Measurements from ENCODE around the gene NNAT.

Gene NNAT

DNA sequence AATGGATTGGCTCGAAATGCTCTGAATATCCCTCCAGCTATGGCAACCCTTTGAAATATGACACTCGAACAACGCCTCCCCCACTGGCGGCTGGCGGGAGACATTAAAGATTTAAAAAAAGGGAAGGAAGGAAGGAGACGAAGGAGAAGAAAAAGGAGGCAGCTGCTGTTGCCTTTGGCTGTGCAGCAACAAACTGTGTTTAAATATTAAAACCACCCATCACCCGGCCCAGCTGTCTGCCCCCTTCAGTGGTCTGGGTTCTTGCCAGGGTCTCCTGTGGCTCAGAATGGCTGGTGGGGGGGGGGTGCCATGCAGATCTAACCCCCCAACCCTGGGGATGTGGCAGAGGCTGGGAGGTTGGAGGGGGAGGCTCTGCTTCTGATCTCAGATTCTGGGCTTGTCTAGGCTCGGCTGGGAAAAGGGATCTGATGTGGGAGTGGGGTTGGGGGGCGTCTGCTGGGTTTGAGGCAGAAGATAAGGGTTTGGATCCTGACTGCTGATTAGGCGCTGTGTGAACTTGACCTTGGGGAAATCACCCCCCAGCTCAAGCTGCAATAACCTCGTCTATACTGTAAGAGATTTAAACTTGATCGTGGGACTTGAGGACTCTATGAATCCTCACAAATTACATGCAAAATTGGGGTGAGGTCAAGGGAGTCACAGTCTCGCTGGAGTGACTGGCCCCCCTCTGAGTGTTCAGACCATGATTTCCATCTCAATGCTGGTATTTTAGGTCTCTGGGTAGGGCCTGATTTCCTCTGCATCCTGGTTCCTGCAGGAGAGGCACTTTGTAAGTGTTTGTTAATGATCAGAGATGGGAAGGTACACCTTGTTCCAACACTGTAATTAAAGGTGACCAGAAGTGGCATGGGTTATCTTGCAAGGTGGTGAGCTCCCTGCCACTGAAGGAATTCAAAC is 46.9 kb downstream of the NNAT start:
- DNase-seq (ENCODE audit: low read depth) = no peak

GRCh38 chr20:37570419-37570818 is 49.4 kb downstream of the NNAT start:
- no peak for DNase-seq (ENCODE audit: low read depth)

- DNase-seq (ENCODE audit: low read depth) = no peak
Measured at GRCh38 chr20:37571033-37571432, 50.0 kb downstream of the NNAT start.

All from non-pigmented ciliary epithelial cell (primary cell).